GM19351 (cell line): Measurements from ENCODE around the gene GTSE1.

ENCODE experiments used
- ATAC-seq: cut with Tn5 transposase; IDR thresholded peaks from one replicate; pipeline ENCODE4 v1.9.1; 2021; ENCODE audit warnings: mild to moderate bottlenecking, moderate library complexity; ENCODE audit not compliant: unreplicated experiment

Gene GTSE1

DNA sequence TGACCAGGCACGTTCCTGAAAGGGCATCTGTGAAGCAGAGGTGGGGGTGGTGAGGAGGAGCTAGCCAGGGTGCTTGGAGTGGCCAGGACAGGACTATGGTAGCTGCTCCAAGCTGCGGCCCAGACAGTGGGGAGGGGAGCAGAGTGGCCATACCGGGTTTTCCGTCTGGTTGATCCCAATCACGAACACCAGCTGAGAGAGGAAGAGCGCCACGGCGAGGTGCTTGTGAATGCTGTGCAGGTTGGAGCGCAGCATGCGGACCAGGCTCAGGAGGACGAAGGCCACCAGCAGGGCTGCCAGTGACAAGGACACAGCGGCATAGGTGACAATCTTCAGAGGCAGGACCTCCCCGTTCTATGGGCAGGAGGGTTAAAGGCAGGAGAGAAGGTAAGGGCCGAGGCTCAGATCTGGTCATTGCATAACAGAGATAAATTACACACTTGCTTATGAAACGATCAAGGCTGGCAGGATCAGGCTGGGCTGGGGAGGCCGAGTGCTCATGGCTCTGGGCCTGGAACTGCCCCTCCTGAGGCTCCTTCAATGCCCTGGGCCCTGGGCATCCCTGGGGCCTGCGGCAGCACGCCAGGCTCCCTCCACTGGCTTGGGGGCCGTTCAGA lies 80.3 kb downstream of the GTSE1 start:
- ATAC-seq = no peak

DNA sequence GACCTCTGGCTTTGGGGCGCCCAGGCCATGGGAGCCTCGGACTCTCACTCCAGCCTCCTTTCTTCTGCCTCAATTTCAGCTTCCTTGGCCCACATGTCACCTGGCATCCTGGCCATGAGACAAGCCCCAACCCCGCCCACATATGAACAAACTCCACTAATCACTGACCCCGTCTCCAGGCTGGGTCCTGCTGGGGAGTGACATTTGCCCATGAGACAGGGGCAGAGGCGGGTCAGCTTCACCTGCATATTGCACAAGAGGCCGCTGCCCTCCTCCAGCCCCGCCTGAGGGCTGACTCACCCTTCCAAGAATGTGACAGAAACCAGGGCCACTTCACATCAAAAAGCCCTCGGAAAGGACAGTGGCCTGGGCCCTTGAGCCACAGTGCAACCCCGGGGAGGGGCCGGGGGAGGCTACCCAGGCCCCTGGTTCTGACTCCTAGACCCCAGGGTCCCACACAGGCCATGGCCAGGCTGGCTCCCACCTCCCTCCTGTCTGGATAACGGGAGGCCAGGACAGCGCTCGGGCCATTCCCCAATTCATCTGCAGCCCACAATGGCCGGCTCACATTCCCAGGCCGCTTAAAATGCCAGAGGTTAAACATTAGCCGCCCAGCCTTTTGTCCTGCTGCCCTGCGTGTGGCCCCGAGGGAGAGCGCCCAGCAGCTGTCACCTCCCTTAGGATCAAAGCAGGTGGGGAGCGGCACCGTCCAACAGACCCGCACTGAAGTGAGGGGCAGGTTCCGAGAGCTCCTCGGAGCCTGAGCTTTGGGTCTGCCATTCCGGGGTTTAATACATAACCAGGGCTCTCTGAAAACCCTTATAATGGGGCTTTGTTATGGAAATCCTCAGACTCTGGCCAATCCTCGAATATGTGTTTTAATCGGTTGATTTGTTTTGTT lies 81.1 kb downstream of the GTSE1 start:
- no peak for ATAC-seq

DNA sequence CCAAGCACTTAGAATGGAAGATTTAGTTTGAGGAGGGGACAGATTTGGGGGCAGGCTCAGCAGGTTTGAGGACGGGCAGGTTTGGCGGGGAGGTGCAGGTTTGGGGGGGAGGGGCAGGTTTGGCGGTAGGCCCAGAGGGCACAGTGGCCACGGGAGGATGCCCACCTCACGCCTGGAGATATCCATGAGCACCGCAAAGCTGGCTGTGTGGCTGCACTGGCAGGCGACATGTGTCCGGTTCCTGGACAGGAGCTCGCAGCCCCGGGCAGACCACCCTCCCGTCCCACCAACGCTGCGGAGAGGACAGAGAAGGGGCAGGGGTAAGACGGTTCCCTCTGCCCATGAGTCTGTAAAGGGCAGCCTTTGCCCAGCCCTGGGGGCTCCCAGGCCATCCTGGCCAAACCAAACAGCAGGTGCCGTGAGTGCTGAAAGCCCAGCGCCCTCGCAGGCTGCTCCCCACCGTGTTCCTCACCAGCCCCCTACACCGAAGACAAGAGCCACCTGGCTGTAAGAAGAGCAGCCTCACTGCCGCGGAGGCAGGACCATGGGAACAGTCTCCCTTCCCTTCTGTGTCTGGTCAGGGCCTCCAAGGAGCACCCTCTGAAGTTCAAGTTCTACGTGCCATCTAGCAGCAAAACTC lies 81.9 kb downstream of the GTSE1 start:
- no peak for ATAC-seq

DNA sequence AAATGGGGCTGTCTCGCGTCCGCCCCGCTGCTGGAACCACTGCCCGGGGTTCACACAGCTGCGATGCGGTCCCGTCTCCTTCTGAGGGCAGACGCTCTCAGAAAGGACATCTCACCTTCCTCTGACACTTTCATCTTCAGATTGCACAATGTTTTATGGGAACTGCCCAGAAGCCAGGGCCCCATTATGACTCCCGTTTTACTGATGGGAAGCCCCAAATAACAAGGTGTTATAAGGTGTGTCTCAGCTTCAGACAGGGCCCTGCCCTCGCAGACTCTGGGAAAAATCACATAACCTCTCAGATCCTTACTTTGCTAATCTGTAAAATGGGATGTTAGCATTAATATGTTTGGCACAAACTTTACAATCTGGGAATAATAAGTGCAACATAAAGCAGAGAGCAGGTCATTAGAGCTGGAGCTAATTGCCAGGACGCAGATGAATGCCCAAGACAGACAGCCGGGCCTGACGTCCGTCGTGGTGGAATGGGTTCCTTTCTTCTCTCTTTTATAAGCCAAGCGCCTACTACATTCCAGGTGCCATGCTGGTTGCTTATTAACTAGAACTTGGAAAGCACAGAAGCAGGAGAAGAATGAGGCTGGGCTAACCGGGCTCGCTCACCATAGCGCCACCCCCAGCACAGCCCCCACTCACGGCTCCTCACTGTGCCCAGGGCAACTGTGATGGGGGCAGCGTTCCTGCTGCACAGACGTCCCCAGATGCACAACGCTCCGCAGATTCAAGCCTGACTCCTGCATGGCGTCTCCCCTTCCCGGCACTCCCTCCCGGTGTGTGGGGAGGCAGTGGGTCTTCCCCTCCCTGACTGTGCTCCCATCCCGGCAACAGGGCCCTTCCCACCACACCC lies 82.6 kb downstream of the GTSE1 start:
- ATAC-seq = no peak

DNA sequence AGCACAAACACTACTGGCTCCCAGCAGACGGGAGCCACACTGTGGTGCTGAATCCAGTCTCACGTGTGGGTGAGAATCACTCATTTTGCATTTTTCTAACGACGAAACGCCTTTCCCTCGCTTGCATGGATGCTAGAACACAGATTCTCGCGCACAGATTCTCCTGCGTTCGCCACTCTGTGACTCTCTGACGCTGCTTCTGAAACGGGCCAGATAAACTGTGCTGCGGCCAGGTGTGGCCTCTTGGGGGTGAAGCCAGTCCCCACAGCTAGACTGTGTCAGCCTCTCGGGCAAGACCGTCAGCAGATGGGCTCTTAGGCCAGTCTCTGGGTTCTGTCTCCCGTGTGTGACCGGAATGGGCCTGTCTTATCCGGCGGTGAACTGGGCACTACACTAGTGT lies 83.4 kb downstream of the GTSE1 start:
- no peak for ATAC-seq
